Measurements from ENCODE around the gene ZCCHC9. TPM values are rescaled to one million over a fixed set of nuclear protein-coding genes. Genes with fewer than 3 reads are reported as not detected.
"Not testable (repeated sequence)": the region's sequence is repeated elsewhere in the genome, so short reads cannot be mapped to it uniquely, and the experiment has no call there.

ZCCHC9 gene
- total RNA-seq, 2 donors from 2014 or later: 9.4 to 10.3 TPM

DNA sequence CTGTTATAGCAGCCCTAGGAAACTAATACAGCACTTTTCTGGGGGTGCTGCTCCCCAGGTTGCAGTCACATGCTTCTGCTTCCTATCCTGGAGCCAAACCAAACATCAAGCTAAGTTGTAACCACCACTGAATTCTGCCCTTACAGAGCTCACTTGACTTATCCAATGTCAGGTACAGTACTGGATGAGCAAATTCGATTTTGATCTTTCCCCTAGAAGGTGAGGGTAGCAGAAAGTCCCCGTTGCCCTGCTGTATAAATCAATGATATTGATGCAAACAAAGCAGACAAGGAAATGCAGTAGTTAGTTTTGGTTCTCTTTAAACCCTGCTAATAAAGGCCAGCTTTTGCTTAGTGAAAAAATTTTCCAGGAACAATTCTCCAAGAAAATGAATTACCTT lies 36.4 kb downstream of the ZCCHC9 start:
- Histone ChIP-seq H3K36me3 (no peaks in the 10 kb centered on the region), H3K4me1 (no peaks in the 10 kb centered on the region), H3K27me3 (no peaks in the 10 kb centered on the region), H3K4me3 (no peak overlapping the region), H3K9me3 (no peaks in the 10 kb centered on the region), H3K27ac (no peak overlapping the region)
- DNase-seq (ENCODE audit: low spot score): no peak
- TF ChIP-seq, protein P1, sequence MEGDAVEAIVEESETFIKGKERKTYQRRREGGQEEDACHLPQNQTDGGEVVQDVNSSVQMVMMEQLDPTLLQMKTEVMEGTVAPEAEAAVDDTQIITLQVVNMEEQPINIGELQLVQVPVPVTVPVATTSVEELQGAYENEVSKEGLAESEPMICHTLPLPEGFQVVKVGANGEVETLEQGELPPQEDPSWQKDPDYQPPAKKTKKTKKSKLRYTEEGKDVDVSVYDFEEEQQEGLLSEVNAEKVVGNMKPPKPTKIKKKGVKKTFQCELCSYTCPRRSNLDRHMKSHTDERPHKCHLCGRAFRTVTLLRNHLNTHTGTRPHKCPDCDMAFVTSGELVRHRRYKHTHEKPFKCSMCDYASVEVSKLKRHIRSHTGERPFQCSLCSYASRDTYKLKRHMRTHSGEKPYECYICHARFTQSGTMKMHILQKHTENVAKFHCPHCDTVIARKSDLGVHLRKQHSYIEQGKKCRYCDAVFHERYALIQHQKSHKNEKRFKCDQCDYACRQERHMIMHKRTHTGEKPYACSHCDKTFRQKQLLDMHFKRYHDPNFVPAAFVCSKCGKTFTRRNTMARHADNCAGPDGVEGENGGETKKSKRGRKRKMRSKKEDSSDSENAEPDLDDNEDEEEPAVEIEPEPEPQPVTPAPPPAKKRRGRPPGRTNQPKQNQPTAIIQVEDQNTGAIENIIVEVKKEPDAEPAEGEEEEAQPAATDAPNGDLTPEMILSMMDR (IDR thresholded peaks at IDR 0.05): no peak

DNA sequence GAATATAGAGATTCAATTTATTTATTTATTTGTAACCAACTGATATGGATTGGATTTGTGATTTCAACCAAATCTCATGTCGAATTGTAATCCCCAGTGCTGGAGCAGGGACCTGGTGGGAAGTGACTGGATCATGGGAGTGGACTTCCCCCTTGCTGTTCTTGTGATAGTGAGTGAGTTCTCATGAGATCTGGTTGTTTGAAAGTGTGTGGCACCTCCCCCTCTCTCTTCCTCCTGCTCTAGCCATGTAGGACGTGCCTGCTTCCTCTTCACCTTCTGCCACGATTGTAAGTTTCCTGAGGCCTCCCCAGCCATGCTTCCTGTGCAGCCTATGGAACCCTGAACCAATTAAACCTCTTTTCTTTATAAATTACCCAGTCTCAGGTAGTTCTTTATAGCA lies 36.8 kb downstream of the ZCCHC9 start:
- not testable (repeated sequence) for H3K27me3 ChIP-seq; H3K4me1 ChIP-seq; H3K36me3 ChIP-seq; H3K27ac ChIP-seq; H3K4me3 ChIP-seq; DNase-seq (ENCODE audit: low spot score); H3K9me3 ChIP-seq

DNA sequence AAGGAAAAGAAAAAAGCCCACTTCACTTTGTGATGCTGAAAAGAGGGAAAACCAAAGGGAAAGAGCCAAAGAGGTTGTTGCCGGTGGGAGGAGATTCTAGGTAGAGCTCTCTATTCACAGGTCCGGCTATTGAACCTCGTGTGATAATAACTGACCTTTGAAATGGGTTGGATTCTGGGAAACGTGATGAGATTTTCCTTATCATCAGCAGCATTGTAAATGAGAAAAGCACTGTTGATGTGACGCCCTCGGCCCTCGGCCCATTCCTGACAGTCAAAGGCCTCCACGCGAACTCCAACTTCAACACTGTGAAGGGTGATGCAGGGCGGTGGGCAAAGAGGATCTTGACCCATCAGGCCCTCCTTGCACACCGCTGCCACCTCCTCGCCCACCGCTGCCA lies 43.3 kb downstream of the ZCCHC9 start:
- TF ChIP-seq, protein P1 (IDR thresholded peaks at IDR 0.05): no peak
- no peaks in the 10 kb centered on the region for H3K27me3 ChIP-seq
- no peak overlapping the region for H3K4me3 ChIP-seq
- no peak overlapping the region for H3K27ac ChIP-seq
- DNase-seq (ENCODE audit: low spot score): no peak
- H3K4me1 ChIP-seq: no peaks in the 10 kb centered on the region
- H3K9me3 ChIP-seq: no peaks in the 10 kb centered on the region
- no peaks in the 10 kb centered on the region for H3K36me3 ChIP-seq

DNA sequence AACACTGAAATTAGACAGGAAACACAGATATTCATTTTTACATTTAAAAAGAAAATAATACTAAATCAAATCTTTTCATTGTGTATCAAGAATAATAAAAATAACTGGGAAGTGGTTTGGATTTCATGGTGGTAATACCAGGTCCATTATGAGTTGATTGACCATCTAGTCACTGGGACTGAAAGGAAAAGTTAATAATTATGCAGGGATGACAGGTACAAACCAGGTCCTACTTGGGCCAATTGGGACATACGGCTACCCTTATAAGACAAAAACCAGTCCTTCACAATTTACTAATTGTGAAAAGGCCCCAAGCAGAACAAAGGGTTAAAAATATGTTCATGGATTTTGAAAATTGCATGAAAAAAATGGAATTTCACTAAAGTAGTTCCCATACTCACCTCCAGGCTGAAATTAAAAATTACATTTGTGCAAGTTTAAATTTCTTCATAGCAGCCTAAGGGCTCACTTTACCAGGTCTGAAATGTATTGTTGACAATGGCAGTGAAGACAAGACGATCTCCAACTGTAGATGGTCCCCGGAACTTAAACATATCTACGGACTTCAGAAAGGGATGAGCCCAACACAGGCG lies 44.1 kb downstream of the ZCCHC9 start:
- DNase-seq (ENCODE audit: low spot score): no peak
- H3K27ac ChIP-seq: no peak overlapping the region
- H3K4me1 ChIP-seq: no peaks in the 10 kb centered on the region
- TF ChIP-seq, protein P1 (IDR thresholded peaks at IDR 0.05): no peak
- no peaks in the 10 kb centered on the region for H3K36me3 ChIP-seq
- no peak overlapping the region for H3K4me3 ChIP-seq
- no peaks in the 10 kb centered on the region for H3K27me3 ChIP-seq
- no peaks in the 10 kb centered on the region for H3K9me3 ChIP-seq

DNA sequence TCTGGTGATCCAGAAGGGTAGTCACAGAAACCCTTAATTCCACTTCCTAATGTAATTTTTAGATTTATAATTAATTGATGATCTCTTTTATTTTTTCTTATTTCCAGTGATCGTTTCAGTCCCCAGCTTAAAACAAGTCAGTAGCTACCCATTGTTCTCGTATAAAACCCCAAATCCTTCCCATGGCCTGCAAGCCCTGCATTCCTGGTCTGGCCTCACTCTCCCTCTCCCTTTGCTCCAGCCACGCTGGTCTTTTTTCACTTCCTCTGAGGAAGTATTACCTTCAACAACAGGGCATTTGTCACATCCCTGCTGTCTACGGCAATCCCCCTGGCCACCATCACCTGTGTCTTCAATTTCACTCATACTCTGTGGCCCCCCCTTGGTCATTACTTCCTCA lies 47.8 kb downstream of the ZCCHC9 start:
- Histone ChIP-seq H3K27ac (no peak overlapping the region), H3K4me1 (no peaks in the 10 kb centered on the region), H3K9me3 (no peaks in the 10 kb centered on the region), H3K27me3 (no peaks in the 10 kb centered on the region), H3K36me3 (no peaks in the 10 kb centered on the region), H3K4me3 (no peak overlapping the region)
- DNase-seq (ENCODE audit: low spot score): no peak
- TF ChIP-seq, protein P1 (IDR thresholded peaks at IDR 0.05): no peak

DNA sequence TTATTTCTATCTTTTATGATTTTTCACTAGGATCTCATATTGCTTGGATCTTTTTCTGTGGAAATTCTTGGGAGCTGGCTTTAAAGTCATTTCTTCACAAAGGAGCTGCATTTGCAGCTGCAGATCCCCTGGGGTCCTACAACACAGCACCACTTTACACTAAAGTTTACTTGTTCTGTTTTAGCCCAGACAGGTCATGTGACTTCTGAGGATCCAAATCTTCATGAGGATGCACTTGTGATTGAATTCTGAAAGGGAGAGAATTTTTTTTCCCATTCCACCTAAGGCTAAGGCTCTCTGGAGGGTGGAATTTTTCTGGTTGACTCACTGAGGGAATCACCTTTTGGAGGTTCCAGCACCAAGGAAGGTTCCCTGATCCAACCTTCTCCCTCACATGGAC lies 49.1 kb downstream of the ZCCHC9 start:
- Histone ChIP-seq H3K27me3 (no peaks in the 10 kb centered on the region), H3K27ac (no peak overlapping the region), H3K9me3 (no peaks in the 10 kb centered on the region), H3K4me3 (no peak overlapping the region), H3K4me1 (no peaks in the 10 kb centered on the region), H3K36me3 (no peaks in the 10 kb centered on the region)
- TF ChIP-seq, protein P1 (IDR thresholded peaks at IDR 0.05): no peak
- no peak for DNase-seq (ENCODE audit: low spot score)

All from right atrium auricular region (tissue), 2 donors.